Stimulated activated CD4-positive, alpha-beta T cell treated with anti-CD3 and anti-CD28 coated beads, Interleukin-4, amount 100 ng/mL, for 48 hours (primary cell): ENCODE data around the gene PROSER3.
A peak's percentile ranks its signal among the peaks of the same experiment; 100 is the strongest.

Experiments used
- DNase-seq, 2 donors: peaks; one replicate each; pipeline ENCODE4 v3.0.0-alpha.2; 2020; ENCODE audit warnings: low read depth in 2 of 2

Gene PROSER3

GRCh38 chr19:35738021-35738886 lies 19.7 kb upstream of the PROSER3 start:
- no peak for DNase-seq

DNA sequence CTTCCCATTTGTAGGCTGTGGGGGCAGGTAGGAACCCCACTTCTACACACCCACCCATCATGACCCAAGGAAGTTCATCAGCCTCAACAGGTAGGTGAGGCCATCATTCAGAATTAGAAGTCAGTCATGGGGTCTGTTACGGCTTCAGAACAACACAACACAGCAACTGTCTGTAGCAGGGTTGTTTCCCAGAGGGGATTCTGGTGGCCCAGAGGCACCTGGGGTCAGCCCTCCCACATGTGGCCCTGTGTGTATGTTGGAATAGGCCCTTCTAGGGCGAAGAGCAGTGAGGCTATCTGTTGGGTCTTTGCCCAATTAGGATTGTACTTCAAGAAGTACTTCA lies 19.1 kb upstream of the PROSER3 start:
- no peak for DNase-seq

DNA sequence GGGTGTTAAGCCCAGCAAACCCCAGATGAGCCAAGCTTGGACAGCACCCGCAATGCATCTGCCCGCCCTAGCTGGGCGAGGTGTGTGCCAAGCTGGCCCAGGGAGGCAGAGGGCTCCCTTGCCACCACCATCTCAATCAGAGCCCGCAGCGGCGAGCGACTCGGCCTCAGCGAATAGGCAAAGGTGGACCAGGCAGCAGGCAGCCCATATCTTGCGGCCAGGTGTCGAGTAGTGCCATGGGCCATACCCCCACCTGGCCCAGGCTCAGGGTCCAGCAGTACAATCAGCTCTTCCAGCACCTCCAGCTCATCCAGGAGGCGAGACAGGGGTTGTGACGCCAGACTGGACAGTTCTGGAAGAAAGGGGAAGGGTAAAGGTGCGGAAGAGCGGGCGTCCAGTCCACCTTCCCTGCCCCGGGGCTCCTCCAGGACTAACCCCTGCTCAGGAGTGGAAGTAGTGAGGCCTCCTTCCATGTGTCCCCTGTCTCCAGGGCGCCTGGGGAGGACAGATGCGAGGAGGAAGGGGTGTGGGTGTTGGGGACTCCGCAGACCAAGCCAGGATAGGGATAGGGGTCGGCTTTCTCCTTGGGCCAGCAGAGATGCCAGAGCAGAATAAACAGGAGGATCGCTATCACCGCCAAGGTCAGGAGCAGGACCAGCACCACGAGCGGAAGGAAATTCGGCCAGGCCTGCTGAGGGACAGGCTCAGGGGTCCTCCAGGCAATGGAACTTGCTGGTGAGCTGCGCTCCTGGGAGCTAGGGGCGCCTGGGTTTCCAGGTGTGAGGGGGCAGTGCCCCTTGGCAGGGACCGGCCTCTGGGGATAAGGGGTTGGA lies 18.5 kb upstream of the PROSER3 start:
- no peak for DNase-seq

DNA sequence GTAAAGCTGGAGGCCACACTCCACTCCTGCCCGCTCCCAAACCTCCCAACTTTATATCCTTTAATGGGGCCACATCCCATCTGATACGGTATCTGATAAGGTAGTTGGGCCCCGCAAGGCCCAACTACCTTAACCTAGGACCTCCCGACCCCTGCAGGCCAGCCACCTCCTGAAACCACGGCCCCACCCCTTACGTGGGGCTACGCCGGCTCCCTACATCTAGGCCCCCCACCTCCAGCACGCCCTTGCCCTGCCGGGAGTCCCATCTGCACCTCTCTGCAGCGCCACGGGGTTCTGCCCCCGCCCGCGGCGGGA lies 17.9 kb upstream of the PROSER3 start:
- no peak for DNase-seq

DNA sequence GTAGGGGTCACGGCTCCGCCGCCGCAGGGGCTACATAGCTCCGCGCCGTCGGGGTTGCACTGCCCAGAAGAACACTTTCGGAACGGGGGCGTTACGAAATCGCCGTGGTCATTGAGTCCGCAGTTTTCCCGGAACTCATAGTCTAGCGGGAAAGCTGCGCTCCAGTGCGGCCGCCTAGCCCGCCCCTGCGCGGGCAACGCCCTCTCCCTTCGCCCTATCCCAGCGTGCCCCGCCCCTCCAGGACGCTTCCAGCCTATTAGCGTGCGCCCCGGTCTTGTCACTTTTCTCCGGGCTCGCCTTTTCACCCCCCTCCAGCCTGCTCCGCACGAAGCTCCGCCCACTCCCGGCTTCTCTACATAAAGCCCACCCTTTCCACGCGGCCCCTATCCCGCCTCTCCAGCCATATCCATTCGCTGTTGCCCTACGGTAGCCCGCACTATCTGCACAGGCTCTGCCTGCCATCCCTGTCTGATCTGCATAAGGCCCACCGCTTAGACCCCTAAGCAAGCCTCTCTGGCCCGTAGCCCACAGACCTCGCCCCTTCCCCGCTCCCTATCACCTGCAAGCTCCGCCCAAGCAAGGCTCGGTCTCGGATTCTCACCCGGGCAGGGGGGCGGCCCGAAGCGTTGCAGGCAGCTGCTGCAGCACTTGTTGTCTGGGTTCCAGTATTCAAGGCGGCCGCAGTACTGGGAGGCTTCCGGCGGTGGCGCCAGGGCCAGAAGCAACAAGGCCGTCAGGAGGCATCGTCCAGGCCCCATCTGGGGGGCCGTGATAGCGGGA lies 17.4 kb upstream of the PROSER3 start:
- DNase-seq: peak; percentile 96 to 97

DNA sequence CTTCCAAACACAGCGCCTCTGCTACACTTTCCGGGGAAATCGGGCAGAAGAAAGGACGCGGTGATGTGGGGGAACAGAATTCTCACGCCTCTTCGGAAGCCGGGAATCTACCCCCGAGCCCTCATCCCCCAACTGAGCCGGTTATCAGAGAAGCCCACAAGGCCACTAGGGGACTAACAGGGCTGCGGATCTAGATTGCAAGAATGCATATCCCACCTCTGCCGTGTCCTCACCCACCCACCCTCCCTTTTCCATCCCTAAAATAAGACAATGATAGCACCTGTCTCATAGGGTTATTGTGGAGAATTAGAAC lies 16.8 kb upstream of the PROSER3 start:
- DNase-seq: no peak

DNA sequence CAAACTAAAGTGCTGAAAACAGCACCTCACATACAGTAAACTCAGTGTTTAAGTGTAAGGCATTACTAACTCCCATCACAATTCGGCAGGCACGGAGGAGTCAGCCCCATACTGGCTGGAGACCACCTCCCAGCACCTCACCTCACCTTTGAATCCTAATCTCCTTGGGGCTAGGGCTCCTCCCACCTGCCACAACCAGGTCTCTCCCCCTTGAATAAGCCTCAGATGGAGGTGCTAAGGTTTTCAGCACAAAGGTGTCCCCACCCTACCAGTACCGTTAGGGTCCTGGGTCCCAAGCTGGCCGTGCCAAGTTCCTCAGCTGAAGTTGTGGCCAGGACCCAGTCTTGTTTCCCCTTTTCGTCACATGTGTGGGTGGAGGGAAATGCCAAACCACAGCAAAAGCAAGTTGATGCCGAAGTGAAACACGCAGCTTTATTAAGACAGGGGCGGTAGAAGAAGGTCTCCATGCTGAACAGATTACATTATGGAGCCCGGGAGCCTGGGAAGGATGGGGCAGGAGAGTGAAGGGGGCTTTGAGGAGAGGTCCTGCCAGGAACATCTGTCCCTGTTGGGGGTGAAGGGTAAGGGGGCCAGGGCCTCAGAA lies 15.8 kb upstream of the PROSER3 start, which contains the start of gene IGFLR1:
TSS of gene IGFLR1 (minus strand) at position 332 of the 604 bp plus-strand sequence. CDS start 1,272 bp downstream, outside the sequence.
- peak; percentile 48 to 70 for DNase-seq

DNA sequence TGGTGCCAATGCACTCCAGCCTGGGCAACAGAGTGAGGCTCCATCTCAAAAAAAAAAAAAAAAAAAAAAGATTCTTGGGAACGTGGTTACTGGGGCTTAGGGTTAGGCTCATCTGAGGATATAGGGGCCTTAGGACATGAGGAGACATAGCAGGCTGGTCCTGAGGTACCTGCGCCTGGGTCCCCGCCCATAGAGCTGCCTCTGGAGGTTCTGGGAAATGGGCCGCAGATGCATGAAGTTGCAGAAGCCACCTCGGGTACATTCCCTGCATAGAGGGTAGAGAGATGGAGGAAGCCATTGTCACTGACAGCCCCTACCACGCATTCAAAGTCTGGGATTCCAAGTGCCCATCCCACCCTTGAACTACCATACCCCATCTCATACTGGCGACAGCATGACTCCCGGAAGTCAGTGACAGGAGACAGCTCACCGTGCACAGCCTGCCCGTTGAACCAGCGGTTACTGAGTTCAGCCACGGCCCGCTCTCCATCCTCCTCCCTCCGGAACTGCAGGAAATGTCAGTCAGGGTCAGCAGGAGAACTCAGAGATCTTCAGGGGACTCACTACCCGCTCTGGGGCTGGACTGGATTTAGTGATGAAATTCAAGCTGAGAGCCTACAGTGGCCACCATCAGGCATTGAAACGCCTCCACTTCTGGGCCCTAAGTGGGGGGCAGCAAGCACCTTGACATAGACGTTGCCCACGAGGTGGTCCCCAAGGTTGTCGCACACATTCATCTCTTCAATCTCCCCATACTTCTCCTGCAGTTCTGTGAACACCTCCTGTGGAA lies 14.1 kb upstream of the PROSER3 start:
- no peak for DNase-seq

DNA sequence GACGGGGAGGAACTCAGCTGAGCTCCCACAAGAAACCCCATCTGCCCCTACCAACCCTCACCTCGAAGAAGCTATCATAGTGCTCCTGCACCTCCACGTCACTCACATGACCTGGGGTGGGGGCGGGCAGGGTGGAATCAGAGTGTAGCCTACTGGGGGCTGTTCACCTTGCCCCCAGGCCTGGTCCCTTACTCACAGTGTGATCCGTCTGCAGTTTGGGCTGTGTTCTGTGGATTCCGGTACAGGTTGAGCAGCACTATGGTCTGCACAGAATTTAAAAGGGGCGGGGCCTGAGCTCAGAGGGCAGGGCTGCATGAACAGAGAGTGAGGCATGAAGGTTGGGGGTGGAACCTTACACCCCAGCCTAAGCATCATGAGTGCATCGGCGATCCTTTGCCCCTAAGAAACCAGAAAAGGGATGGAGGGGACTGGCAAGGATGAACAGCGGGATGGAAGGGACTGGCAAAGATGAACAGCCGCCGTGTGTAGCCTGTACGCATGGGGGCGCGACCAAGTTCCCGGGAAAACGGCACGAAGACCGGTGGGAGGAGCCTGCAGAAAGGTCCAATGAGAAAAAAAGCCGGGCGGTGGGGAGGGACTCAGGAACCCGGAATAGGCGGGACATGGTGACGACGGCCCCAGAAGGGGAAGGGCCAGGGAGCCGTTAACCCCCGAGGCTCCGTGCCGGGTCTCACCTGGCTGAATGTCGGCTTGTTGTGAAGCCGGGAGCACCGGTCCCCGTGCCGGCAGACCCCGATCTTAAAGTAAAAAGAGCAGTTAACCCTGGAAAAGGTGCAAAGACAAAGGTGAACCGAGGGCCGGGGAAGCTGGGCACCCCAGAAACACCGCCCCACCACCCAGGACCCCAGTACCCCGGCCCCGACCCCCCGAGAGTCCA lies 13.3 kb upstream of the PROSER3 start:
- DNase-seq: peak; percentile 86 to 91

DNA sequence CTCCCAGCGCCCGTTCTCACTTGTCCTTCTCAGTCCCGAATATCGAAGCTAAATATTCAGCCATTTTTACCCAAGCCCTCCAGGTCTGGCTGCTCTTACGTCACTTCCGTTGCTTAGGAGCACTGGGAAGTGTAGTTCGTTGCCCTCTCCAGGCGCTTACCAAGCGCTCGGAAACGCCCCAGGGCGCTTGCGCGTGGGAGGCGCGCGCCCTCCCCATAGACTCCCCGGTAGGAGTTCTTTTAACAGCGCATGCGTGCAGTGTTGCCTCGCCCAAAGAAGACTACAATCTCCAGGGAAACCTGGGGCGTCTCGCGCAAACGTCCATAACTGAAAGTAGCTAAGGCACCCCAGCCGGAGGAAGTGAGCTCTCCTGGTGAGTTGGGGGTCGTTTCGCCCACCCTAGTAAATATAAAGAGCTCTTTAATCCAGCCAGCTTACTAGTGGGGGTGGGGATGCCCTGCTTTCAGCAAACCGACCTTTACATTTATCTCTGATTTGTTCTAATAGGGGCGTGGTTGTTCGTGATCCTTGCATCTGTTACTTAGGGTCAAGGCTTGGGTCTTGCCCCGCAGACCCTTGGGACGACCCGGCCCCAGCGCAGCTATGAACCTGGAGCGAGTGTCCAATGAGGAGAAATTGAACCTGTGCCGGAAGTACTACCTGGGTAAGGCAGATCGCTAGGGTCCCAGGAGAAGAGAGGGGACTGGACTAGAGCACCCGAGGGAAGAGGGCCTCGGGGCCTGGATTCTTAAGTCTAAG lies 12.5 kb upstream of the PROSER3 start, which contains the start of the genes PSENEN and U2AF1L4:
TSS of gene PSENEN (plus strand) at position 324 of the 759 bp plus-strand sequence. CDS start at position 604, 280 bp downstream.
TSS of gene U2AF1L4 (minus strand) at position 91 of the 759 bp plus-strand sequence. CDS start at position 64, 27 bp downstream.
- peak; percentile 83 to 93 for DNase-seq

DNA sequence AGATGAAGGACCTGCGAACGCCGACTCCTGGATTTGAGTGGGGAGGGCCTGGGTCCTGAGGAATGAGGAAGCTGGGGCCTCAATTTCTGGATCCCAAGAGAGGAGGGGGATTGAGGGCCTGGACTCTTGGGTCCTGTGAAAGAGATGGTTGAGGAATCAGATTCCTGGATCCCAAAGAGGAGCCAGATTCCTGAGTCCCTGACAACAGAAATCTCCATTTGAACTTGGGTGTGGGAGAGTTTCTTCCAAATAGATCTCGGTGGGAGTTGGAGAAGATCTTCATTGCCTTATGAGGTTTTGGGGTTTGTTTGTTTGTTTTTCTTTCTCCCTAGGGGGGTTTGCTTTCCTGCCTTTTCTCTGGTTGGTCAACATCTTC lies 11.9 kb upstream of the PROSER3 start:
- DNase-seq: no peak

DNA sequence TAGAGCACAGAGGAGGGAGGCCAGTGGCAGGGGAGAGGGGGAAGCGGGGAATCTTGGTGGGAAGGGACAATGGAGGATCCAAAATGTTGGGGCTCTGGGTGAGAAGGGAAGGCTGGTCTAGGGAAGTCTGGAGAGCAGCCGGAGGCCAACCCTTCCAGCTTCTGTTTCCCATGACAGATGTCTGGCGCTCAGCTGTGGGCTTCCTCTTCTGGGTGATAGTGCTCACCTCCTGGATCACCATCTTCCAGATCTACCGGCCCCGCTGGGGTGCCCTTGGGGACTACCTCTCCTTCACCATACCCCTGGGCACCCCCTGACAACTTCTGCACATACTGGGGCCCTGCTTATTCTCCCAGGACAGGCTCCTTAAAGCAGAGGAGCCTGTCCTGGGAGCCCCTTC lies 11.4 kb upstream of the PROSER3 start:
- DNase-seq: no peak

DNA sequence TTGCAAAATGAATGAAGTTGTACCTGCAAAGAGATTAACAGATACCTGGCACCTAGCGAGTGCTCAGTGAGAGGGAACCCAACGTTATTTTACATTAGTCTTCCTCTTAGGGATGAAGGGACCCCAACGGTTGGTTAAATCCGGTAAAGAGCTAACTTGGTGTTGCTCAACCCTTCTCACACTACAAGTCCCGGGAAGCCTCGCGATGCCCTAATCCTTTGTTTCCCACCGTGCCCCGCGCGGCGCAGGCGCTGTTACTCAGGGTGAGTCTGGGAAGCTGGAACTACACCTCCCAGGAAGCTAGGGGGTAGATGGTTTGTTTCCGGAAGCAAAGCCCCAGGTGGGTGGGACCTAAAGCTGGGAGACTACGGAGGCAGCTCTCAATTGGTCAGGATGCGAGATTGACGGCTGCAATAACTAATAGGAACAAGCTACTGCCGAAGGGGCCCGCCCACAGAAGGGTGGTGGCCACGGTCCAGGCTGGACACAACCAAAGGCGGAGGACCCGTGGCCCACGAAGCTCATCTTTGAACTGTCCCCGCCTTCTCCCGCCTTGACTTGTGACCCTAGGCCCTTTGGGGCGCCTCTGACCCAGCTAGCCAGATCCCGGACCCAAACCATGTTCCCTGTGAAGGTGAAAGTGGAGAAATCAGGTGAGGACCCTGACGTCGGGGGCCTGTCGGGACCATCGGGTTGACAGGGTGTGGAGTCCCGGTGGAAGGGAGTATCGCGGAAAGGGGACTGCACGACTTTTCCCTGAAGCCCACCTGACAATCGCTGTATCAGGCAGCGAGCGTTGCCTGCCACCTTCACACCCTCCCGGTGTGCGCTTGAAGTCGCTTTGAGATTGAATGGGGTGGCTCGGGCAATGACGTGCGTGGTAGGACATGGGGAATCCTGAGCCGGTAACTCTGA lies 9.6 kb upstream of the PROSER3 start, which contains the start of gene LIN37:
TSS of gene LIN37 (plus strand) at position 471 of the 915 bp plus-strand sequence. CDS start at position 620, 149 bp downstream.
- DNase-seq: peak; percentile 95 to 97

DNA sequence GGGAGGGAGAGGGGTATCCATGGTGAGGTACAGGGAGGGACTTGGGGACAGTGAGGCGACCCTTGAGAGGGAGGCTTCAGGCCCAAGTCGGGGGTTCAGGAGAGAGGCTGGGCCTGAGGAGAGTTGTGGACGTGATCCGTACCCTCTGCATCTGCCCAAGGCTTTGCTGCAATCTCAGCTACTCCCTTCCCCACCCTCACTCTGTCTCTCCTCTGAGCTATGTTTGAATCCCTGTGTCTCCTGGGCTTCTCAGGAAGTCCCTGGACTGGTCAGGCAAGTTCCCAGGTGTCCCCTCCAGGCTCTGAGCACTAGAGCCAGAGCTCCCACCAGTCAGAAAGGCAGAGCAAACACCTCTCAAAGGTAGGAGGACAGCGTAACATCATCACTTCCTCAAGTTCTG lies 7.8 kb upstream of the PROSER3 start:
- DNase-seq: no peak

DNA sequence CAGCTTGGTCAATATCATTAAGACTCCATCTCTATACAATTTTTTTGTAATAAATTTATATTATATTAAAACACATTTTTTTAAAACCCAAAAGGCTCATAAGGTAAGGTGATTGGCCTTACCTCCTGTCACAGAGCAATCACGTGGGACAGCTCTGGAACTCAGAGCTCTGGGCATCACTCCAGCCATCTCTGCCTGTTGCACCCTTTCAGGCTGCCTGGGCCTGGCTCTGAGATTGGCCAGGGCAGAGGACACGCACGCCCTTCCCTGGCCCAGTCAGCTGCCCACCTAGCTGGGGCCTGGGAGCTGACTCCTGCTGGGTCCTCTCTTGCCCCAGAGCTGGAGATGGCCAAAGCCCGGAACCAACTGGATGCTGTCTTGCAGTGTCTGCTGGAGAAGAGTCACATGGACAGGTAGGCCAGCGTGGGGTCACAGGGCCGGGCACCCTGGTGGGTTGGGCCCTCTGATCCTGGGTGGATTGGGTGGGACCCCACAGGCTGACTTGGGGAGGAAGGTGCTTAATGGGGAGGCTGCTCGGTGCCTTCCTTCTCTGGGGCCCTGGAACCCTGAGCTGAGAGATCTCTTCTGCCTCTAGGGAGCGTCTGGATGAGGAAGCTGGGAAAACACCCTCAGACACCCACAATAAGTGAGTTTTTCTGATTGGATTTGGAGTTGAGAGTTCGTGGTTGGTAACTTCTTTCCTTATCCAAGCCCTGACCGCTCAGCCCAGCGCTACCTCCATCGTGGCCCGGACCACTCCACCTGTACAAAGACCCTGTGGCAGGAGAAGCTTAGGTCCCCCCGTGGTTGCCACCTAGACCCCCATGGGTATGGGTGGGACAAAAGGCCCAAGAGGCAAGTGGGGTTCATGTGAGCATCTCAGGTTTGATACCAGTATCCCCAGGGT lies 5.9 kb upstream of the PROSER3 start:
- DNase-seq: no peak

GRCh38 chr19:35752746-35753350 lies 5.1 kb upstream of the PROSER3 start:
- no peak for DNase-seq
